Gastrocnemius medialis (tissue), 4 donors: Measurements from ENCODE around the gene CPED1.
"Not testable (repeated sequence)": the region's sequence is repeated elsewhere in the genome, so short reads cannot be mapped to it uniquely, and the experiment has no call there.

Experiments
- CTCF ChIP-seq, 5 experiments: fragments of 450-650 bp in 3 of 5; fragments of 200-600 bp in 2 of 5; sonication (generic) in 2 of 5; IDR thresholded peaks in 4 of 5; conservative IDR thresholded peaks in 1 of 5; 1 replicate in 4 of 5; 2 replicates in 1 of 5; pipeline ENCODE4 v1.5.1; 2016 to 2019; ENCODE audit warnings: antibody characterized with exemption in 5 of 5, mild to moderate bottlenecking in 3 of 5, moderate library complexity in 3 of 5
- POLR2A ChIP-seq, 2 donors: fragments of 450-650 bp; IDR thresholded peaks; one replicate each; pipeline ENCODE4 v1.6.1; 2017; ENCODE audit warnings: antibody characterized with exemption in 2 of 2, mild to moderate bottlenecking in 2 of 2, moderate library complexity in 2 of 2

DNA sequence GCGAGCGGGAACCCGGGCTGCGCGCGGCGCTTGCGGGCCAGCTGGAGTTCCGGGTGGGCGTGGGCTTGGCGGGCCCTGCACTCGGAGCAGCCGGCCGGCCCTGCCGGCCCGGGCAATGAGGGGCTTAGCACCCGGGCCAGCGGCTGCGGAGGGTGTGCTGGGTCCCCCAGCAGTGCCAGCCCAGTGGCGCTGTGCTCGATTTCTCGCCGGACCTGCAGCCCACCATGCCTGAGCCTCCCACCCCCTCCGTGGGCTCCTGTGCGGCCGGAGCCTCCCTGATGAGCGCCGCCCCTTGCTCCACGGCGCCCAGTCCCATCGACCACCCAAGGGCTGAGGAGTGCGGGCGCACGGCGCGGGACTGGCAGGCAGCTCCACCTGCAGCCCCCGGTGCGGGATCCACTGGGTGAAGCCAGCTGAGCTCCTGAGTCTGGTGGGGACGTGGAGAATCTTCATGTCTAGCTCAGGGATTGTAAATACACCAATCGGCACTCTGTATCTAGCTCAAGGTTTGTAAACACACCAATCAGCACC is 71.5 kb downstream of the CPED1 start:
- not testable (repeated sequence) for TF ChIP-seq POLR2A (IDR thresholded peaks at IDR 0.05); CTCF (IDR thresholded peaks at IDR 0.05 in 4 of 5, conservative IDR thresholded peaks at IDR 0.05 in 1 of 5)
